GM13977 (cell line): Measurements from ENCODE around the gene UGT1A3.

Experiments used
- DNase-seq: peaks from one replicate; pipeline ENCODE4 v3.0.0; 2012; ENCODE audit warnings: low spot score
- CTCF ChIP-seq: IDR thresholded peaks from 2 replicates; pipeline ENCODE4 v1.5.1; 2012; ENCODE audit warnings: mild to moderate bottlenecking, control low read depth; ENCODE audit not compliant: insufficient read depth; ENCODE audit errors: extremely low read depth, missing control alignments
- in situ Hi-C: fragments of 300-500 bp; cut with MboI; formaldehyde crosslinking; loops from one replicate; pipeline ENCODE4 v1.12.0; 2022; ENCODE audit warnings: low sequenced_read_pairs, low pct_unique_long_range_greater_than_20kb, mixed read lengths, inconsistent platforms; ENCODE audit not compliant: unreplicated experiment

The UGT1A3 gene

GRCh38 chr2:233728723-233729301 lies at the start of gene UGT1A3:
TSS of gene UGT1A3 (plus strand) at chr2:233729042. CDS start at chr2:233729127, 85 bp downstream.
- no peak for TF ChIP-seq CTCF
- in situ Hi-C loops = no loop called here
- DNase-seq = no peak

GRCh38 chr2:233679196-233679595 lies 49.6 kb upstream of the UGT1A3 start:
- no peak for DNase-seq
- no peak for TF ChIP-seq CTCF
- in situ Hi-C loops = no loop called here

- no peak for TF ChIP-seq CTCF
- in situ Hi-C loops = no loop called here
- no peak for DNase-seq
Observed at GRCh38 chr2:233680361-233681045, 48.3 kb upstream of the UGT1A3 start.

- DNase-seq = no peak
- in situ Hi-C loops = no loop called here
Observed at GRCh38 chr2:233681521-233682099, 47.2 kb upstream of the UGT1A3 start, which contains the start of gene UGT1A7. TSS of gene UGT1A7 (plus strand) at chr2:233681901. CDS start at chr2:233681938, 37 bp downstream.

GRCh38 chr2:233684640-233685039 lies 44.2 kb upstream of the UGT1A3 start:
- no peak for TF ChIP-seq CTCF
- in situ Hi-C loops = no loop called here
- no peak for DNase-seq

More at GRCh38 chr2:233681521-233682099, 47.2 kb upstream of the UGT1A3 start, which contains the start of gene UGT1A7:
- no peak for TF ChIP-seq CTCF

- DNase-seq = no peak
- TF ChIP-seq CTCF = no peak
- in situ Hi-C loops = no loop called here
Observed at GRCh38 chr2:233686928-233687327, 41.9 kb upstream of the UGT1A3 start.
